GM18870 (cell line): ENCODE results near the gene ZNF839.

ENCODE experiments used
- ATAC-seq: cut with Tn5 transposase; IDR thresholded peaks from one replicate; pipeline ENCODE4 v1.9.1; 2021; ENCODE audit warnings: moderate library complexity; ENCODE audit not compliant: unreplicated experiment

Gene ZNF839

DNA sequence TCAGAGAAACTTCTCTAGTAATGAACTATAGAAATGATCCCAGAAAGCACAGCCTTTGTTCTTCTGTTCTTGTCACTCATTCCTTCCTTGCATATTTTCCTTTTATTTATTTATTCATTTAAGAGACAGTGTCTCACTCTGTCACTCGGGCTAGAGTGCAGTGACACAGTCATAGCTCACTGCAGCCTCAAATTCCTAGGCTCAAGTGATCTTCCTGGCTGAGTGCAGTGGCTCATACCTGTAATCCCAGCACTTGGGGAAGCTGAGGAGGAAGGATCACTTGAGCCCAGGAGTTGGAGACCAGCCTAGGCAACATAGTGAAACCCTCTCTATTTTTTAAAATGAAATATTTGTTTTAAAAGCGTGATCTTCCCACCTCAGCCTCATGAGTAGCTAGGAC is 54.7 kb downstream of the ZNF839 start:
- no peak for ATAC-seq

DNA sequence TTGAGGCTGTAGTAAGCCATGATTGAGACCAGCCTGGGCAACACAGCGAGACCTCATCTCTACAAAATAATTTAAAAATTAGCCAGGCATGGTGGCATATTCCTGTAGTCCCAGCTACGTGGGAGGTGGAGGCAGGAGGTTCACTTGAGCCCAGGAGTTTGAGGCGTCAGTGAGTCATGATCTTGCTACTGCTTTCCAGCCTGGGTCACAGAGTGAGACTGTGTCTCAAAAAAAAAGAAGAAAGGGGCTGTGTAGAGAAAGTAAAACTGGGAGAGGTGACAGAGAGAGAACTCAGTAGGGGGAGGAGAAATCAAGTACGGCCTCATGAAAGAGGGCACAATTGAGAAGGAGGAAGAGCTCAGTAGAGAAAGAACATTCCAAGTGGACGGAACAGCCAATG is 55.6 kb downstream of the ZNF839 start:
- ATAC-seq = no peak

DNA sequence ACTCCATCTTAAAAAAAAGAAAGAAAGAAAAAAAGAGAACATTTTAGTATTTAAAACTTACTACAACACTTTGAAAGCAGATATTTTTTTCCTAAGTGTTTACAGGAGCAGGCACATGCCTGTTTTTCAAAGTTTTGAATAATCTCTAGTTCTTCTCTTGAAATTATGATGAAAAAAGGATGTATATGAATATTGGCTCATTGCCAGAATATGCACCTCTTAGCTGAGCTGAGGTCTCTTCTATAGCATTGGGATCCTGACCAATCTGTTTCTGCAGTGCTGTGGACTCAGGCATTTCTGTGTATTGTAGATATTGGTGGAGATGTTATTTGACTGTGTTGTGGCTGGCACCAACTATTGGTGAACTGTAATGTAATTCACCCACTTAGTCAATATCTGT is 58.1 kb downstream of the ZNF839 start:
- ATAC-seq = no peak

DNA sequence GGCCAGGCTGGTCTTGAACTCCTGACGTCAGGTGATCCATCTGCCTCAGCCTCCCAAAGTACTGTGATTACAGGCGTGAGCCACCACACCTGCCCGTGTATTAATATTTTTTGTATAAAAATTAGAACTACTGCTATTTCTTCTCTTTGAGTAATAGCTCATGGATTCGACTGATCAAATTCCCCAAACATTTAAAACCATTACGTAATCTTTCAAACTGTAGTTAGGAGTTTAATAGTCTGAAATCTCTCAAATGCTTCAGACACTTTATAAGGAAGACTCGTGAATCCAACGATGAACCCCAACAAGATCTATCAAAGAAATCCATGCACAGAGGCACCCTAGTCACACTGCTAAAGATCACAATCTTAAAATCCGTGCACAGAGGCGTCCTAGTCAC is 59.3 kb downstream of the ZNF839 start:
- no peak for ATAC-seq

GRCh38 chr14:102387086-102387485 is 67.5 kb downstream of the ZNF839 start:
- no peak for ATAC-seq

DNA sequence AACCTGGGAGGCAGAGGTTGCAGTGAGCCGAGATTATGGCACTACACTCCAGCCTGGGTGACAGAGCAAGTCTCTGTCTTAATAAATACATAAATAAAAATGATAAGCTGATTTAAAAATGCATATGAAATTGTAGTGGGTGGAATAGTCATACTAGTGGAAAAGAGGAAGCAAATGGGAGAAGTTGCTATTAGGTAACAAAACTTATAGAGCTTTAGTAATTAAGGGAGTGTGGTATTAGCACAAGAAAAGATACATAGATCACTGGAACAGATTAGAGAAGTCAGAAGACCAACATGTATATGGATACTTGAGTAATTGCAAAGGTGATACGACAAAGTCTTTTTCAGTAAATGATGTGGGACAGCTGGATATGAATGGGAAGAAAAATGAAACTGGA is 69.7 kb downstream of the ZNF839 start:
- ATAC-seq = no peak

GRCh38 chr14:102390064-102390855 is 70.7 kb downstream of the ZNF839 start:
- no peak for ATAC-seq
